H1 (cell line): ENCODE results near the gene AP3D1. TPM values are rescaled to one million over a fixed set of nuclear protein-coding genes. Genes with fewer than 3 reads are reported as not detected.

Experiments used
- CTCF ChIA-PET: fragments of 300-600 bp; sonication (Branson Sonifier 250); formaldehyde crosslinking; loops from one replicate; lab custom pipeline; 2021; ENCODE audit not compliant: partially characterized antibody; lab: Charles Lee
- POLR2A ChIA-PET: fragments of 300-600 bp; sonication (Branson Sonifier 250); formaldehyde crosslinking; loops from one replicate; lab custom pipeline; 2021; ENCODE audit warnings: inconsistent platforms; ENCODE audit not compliant: partially characterized antibody; lab: Charles Lee
- DNase-seq, 2 experiments: peaks; one replicate each; pipeline versions ENCODE4 v3.0.0 to v3.0.0-alpha.2; 2010 to 2022; ENCODE audit warnings: low spot score in 2 of 2, low read depth in 1 of 2, mixed read lengths in 1 of 2
- FAIRE-seq: peaks from 2 replicates; lab custom pipeline; 2011; peaks lifted over from hg19 to GRCh38; lab: Jason Lieb, UNC
- H2AFZ ChIP-seq: 2 replicates; pipeline ENCODE4 v1.8.1; 2012; ENCODE audit warnings: low read length, inconsistent platforms
- H2AK5ac ChIP-seq: 2 replicates; pipeline ENCODE4 v1.6.1; 2013; ENCODE audit warnings: low read depth, low read length
- H2BK120ac ChIP-seq: replicated peaks from 2 replicates; pipeline ENCODE3; 2013; ENCODE audit warnings: low read depth, low read length, inconsistent platforms
- H2BK12ac ChIP-seq: 2 replicates; pipeline ENCODE4 v1.6.1; 2013; ENCODE audit warnings: low read depth, low read length
- H2BK15ac ChIP-seq: 2 replicates; pipeline ENCODE4 v1.6.1; 2013; ENCODE audit warnings: low read length
- H2BK20ac ChIP-seq: 2 replicates; pipeline ENCODE4 v1.6.1; 2013; ENCODE audit warnings: low read length
- H2BK5ac ChIP-seq: 2 replicates; pipeline ENCODE4 v1.6.1; 2013; ENCODE audit warnings: low read depth, low read length
- H3K14ac ChIP-seq: 2 replicates; pipeline ENCODE4 v1.6.1; 2013; ENCODE audit warnings: inconsistent platforms; ENCODE audit not compliant: insufficient read length
- H3K18ac ChIP-seq: 2 replicates; pipeline ENCODE4 v1.6.1; 2013; ENCODE audit warnings: low read length; ENCODE audit errors: extremely low read depth
- H3K23ac ChIP-seq: 2 replicates; pipeline ENCODE4 v1.6.1; 2013; ENCODE audit warnings: inconsistent platforms; ENCODE audit not compliant: insufficient read length
- H3K23me2 ChIP-seq: 2 replicates; pipeline ENCODE4 v1.6.1; 2013; ENCODE audit warnings: low read depth, low read length
- H3K27ac ChIP-seq: 2 replicates; pipeline ENCODE4 v1.6.1; 2011; ENCODE audit warnings: low read depth, low read length, inconsistent platforms
- H3K27me3 ChIP-seq, 4 experiments: replicated peaks in 1 of 4; 1 replicate in 1 of 4; 2 replicates in 3 of 4; pipeline versions ENCODE4 v1.6.1 to v1.8.1; 2011 to 2013; ENCODE audit warnings: low read length in 3 of 4, mild to moderate bottlenecking in 3 of 4, inconsistent platforms in 2 of 4, mixed read lengths in 2 of 4, moderate library complexity in 1 of 4; ENCODE audit not compliant: control insufficient read depth in 3 of 4, insufficient read depth in 3 of 4; ENCODE audit errors: extremely low read depth in 1 of 4
- H3K36me3 ChIP-seq, 4 experiments: 2 replicates each; pipeline versions ENCODE4 v1.6.1 to v1.8.1; 2011 to 2013; ENCODE audit warnings: mild to moderate bottlenecking in 4 of 4, low read length in 3 of 4, moderate library complexity in 2 of 4, control low read depth in 1 of 4, inconsistent platforms in 1 of 4; ENCODE audit not compliant: insufficient read depth in 4 of 4, control insufficient read depth in 2 of 4
- H3K4ac ChIP-seq: replicated peaks from 2 replicates; pipeline ENCODE3; 2013; ENCODE audit warnings: low read length, low read depth, mixed read lengths, inconsistent platforms; ENCODE audit not compliant: insufficient read length
- H3K4me1 ChIP-seq, 4 experiments: replicated peaks in 1 of 4; 1 replicate in 1 of 4; 2 replicates in 3 of 4; pipeline versions ENCODE4 v1.6.1 to v1.8.1; 2011 to 2013; ENCODE audit warnings: low read length in 3 of 4, inconsistent platforms in 2 of 4, mixed read lengths in 1 of 4; ENCODE audit not compliant: insufficient read depth in 4 of 4, control insufficient read depth in 3 of 4
- H3K4me2 ChIP-seq, 2 experiments: 2 replicates each; pipeline versions ENCODE4 v1.6.1 to v1.8.1; 2011 to 2013; ENCODE audit warnings: low read depth in 2 of 2, low read length in 2 of 2, control low read depth in 1 of 2, inconsistent platforms in 1 of 2, mild to moderate bottlenecking in 1 of 2; ENCODE audit not compliant: insufficient read depth in 1 of 2
- H3K4me3 ChIP-seq, 4 experiments: fragments of 200-600, 300-600 bp in 1 of 4; sonication (generic), shearing (Covaris generic), sonication (Bioruptor Twin) in 1 of 4; 2 replicates each; pipeline versions ENCODE4 v1.5.1 to v1.8.1; 2011 to 2016; ENCODE audit warnings: low read length in 4 of 4, low read depth in 3 of 4, control low read depth in 2 of 4, inconsistent platforms in 2 of 4, mild to moderate bottlenecking in 2 of 4, mixed read lengths in 1 of 4, moderate library complexity in 1 of 4; ENCODE audit not compliant: insufficient read depth in 2 of 4; ENCODE audit errors: extremely low read depth in 1 of 4
- H3K56ac ChIP-seq: replicated peaks from 2 replicates; pipeline ENCODE3; 2013; ENCODE audit warnings: low read depth, mild to moderate bottlenecking, mixed read lengths, low read length, inconsistent platforms; ENCODE audit not compliant: insufficient read length
- H3K79me1 ChIP-seq: 2 replicates; pipeline ENCODE4 v1.6.1; 2013; ENCODE audit warnings: low read depth, low read length, control low read depth
- H3K79me2 ChIP-seq, 2 experiments: 2 replicates each; pipeline versions ENCODE4 v1.6.1 to v1.8.1; 2012 to 2013; ENCODE audit warnings: low read length in 2 of 2, mild to moderate bottlenecking in 2 of 2, inconsistent platforms in 1 of 2; ENCODE audit not compliant: insufficient read depth in 2 of 2, control insufficient read depth in 1 of 2
- H3K9ac ChIP-seq, 4 experiments: replicated peaks in 1 of 4; 1 replicate in 1 of 4; 2 replicates in 3 of 4; pipeline versions ENCODE4 v1.6.1 to v1.8.1; 2011 to 2013; ENCODE audit warnings: low read depth in 3 of 4, low read length in 3 of 4, control low read depth in 2 of 4, mild to moderate bottlenecking in 2 of 4, moderate library complexity in 2 of 4, inconsistent platforms in 1 of 4; ENCODE audit errors: extremely low read depth in 1 of 4
- H3K9me3 ChIP-seq, 2 experiments: 2 replicates each; pipeline versions ENCODE4 v1.6.1 to v1.8.1; 2012 to 2013; ENCODE audit warnings: mild to moderate bottlenecking in 2 of 2, moderate library complexity in 2 of 2, control low read depth in 1 of 2, inconsistent platforms in 1 of 2, low read depth in 1 of 2, low read length in 1 of 2, mixed read lengths in 1 of 2; ENCODE audit not compliant: insufficient read depth in 2 of 2
- H4K20me1 ChIP-seq, 2 experiments: replicated peaks in 1 of 2; 2 replicates each; pipeline versions ENCODE3 to v1.8.1; 2011 to 2013; ENCODE audit warnings: inconsistent platforms in 2 of 2, low read length in 2 of 2, mild to moderate bottlenecking in 1 of 2; ENCODE audit not compliant: insufficient read depth in 2 of 2, control insufficient read depth in 1 of 2
- H4K5ac ChIP-seq: 2 replicates; pipeline ENCODE4 v1.6.1; 2013; ENCODE audit warnings: low read length, low read depth, mixed read lengths, inconsistent platforms; ENCODE audit not compliant: insufficient read length
- H4K8ac ChIP-seq: 2 replicates; pipeline ENCODE4 v1.8.0; 2013; ENCODE audit warnings: mild to moderate bottlenecking, moderate library complexity, low read length, inconsistent platforms; ENCODE audit not compliant: insufficient read depth; ENCODE audit errors: extremely low read depth
- H4K91ac ChIP-seq: replicated peaks from 2 replicates; pipeline ENCODE3; 2013; ENCODE audit warnings: low read length, mixed read lengths, inconsistent platforms; ENCODE audit not compliant: insufficient read length
- ASH2L ChIP-seq: fragments of 200-600, 300-600 bp; sonication (generic); IDR thresholded peaks from one replicate; pipeline ENCODE4 v1.7.1; 2017; ENCODE audit warnings: low read length
- HDAC6 ChIP-seq: IDR thresholded peaks from one replicate; pipeline ENCODE4 v1.7.1; 2012; ENCODE audit warnings: low read depth, mild to moderate bottlenecking, inconsistent platforms, low read length, moderate library complexity
- JUN ChIP-seq: IDR thresholded peaks from 2 replicates; pipeline ENCODE4 v1.6.1; 2011; ENCODE audit warnings: low read depth, mild to moderate bottlenecking, improper control_type of control experiment, low read length
- KDM4A ChIP-seq: IDR thresholded peaks from one replicate; pipeline ENCODE4 v1.7.1; 2012; ENCODE audit warnings: low read depth, mild to moderate bottlenecking, moderate library complexity, low read length, inconsistent platforms; ENCODE audit not compliant: severe bottlenecking
- POLR2A ChIP-seq, 2 experiments: IDR thresholded peaks; 1 replicate in 1 of 2; 2 replicates in 1 of 2; pipeline ENCODE4 v1.6.1; 2011; ENCODE audit warnings: low read depth in 2 of 2, low read length in 2 of 2, mild to moderate bottlenecking in 2 of 2; ENCODE audit errors: control extremely low read depth in 1 of 2
- RNF2 ChIP-seq: fragments of 200-900, 300-1000 bp; sonication (generic); IDR thresholded peaks from 2 replicates; pipeline ENCODE4 v1.7.1; 2016; ENCODE audit warnings: borderline replicate concordance, low read depth, mild to moderate bottlenecking, antibody characterized with exemption, low read length; ENCODE audit not compliant: poor library complexity, severe bottlenecking; ENCODE audit errors: missing control alignments
- RXRA ChIP-seq: IDR thresholded peaks from 2 replicates; pipeline ENCODE4 v1.6.1; 2011; ENCODE audit warnings: low read depth, mild to moderate bottlenecking, low read length, moderate library complexity; ENCODE audit not compliant: insufficient read depth
- SIN3A ChIP-seq, 2 experiments: IDR thresholded peaks in 1 of 2; conservative IDR thresholded peaks in 1 of 2; 2 replicates each; pipeline ENCODE4 v1.6.1; 2011 to 2012; ENCODE audit warnings: low read length in 2 of 2, improper control_type of control experiment in 1 of 2, low read depth in 1 of 2, mild to moderate bottlenecking in 1 of 2
- SIRT6 ChIP-seq: IDR thresholded peaks from one replicate; pipeline ENCODE4 v1.7.1; 2012; ENCODE audit warnings: low read length, inconsistent platforms
- SP4 ChIP-seq: IDR thresholded peaks from 2 replicates; pipeline ENCODE4 v1.6.1; 2012; ENCODE audit warnings: low read length, inconsistent platforms
- SUZ12 ChIP-seq: fragments of 200-600 bp; sonication (generic); IDR thresholded peaks from 2 replicates; pipeline ENCODE4 v1.6.1; 2012; ENCODE audit warnings: mild to moderate bottlenecking, inconsistent platforms, low read length, moderate library complexity, mixed read lengths
- TAF7 ChIP-seq: optimal IDR thresholded peaks from 2 replicates; pipeline ENCODE3; 2011; ENCODE audit warnings: low read depth, mild to moderate bottlenecking, inconsistent platforms, low read length, moderate library complexity, borderline replicate concordance
- TEAD4 ChIP-seq: IDR thresholded peaks from 2 replicates; pipeline ENCODE4 v1.6.1; 2012; ENCODE audit warnings: low read depth, low read length, inconsistent platforms, mixed read lengths
- WGBS, 2 experiments: shearing (Covaris generic) in 1 of 2; methylation state at CpG; one replicate each; pipeline versions ENCODE4 v1.1.6 to v1.1.7; 2013 to 2015; ENCODE audit warnings: low lambda C conversion rate in 2 of 2, mixed read lengths in 2 of 2, inconsistent platforms in 1 of 2, low coverage in 1 of 2, missing lambda C conversion rate in 1 of 2; ENCODE audit not compliant: insufficient replicate concordance in 2 of 2, insufficient coverage in 1 of 2, insufficient read length in 1 of 2; ENCODE audit errors: extremely low coverage in 1 of 2, missing lambda C conversion rate in 1 of 2; 5-methylcytosine and 5-hydroxymethylcytosine counted together
- polyA plus RNA-seq, 7 experiments: library from polyadenylated mRNA; depleted of rRNA in 3 of 7; stranded (reverse) in 5 of 7; unstranded in 2 of 7; fragments of >200 nt in 5 of 7; fragments of 200-250 nt in 2 of 7; gene quantifications; 1 replicate in 5 of 7; 2 replicates in 1 of 7; 4 replicates in 1 of 7; pipeline versions ENCODE4 v1.2.1 to v1.2.3, GENCODE V29; 2011 to 2013; ENCODE audit warnings: missing spikeins in 2 of 7, mixed read lengths in 2 of 7
- total RNA-seq: library from RNA; stranded (reverse); fragmentation: NEBNext Ultra II Directional; extraction: Animal tissue kit (Norgen Biotek cat#: 25700); gene quantifications from 2 replicates; pipeline ENCODE4 v1.2.1, GENCODE V29; 2021

Gene AP3D1
- total and polyA plus RNA-seq, 2 of the 8 experiments (the other 6 are each of a cell fraction or from before 2014, with no cell fraction given): 161 to 174 TPM

GRCh38 chr19:2126879-2127518, 24.4 kb downstream of the AP3D1 start:
- H3K18ac ChIP-seq: no peak overlapping the region
- no peak overlapping the region for H2BK120ac ChIP-seq
- H3K79me1 ChIP-seq: peaks cover 8% of the 10 kb centered on the region
- no peaks in the 10 kb centered on the region for H3K4me1 ChIP-seq
- no peak overlapping the region for H3K27ac ChIP-seq
- H3K4me3 ChIP-seq: no peak overlapping the region
- H3K9ac ChIP-seq: no peak overlapping the region
- H3K23me2 ChIP-seq: no peaks in the 10 kb centered on the region
- H4K91ac ChIP-seq: no peak overlapping the region
- no peak for FAIRE-seq
- no peak overlapping the region; the same call in 1 of the 2 replicates for H4K8ac ChIP-seq
- no peak overlapping the region for H2AFZ ChIP-seq
- H2BK12ac ChIP-seq: no peak overlapping the region
- H3K36me3 ChIP-seq: peaks cover 20 to 61% (median 44%) of the 10 kb centered on the region in 4 experiments; a peak in 7 of 8 replicates
- CTCF ChIA-PET: interaction anchor here (0.6 to 1.4 kb wide), 2 partner anchors 10 to 43 kb away, joined by 3 read pairs; no protein-coding TSS in a partner anchor
- no peak overlapping the region for H2BK5ac ChIP-seq
- H4K20me1 ChIP-seq: peaks cover 16 to 47% of the 10 kb centered on the region in 2 experiments
- no peak overlapping the region for H2BK15ac ChIP-seq
- no peak overlapping the region for H4K5ac ChIP-seq
- H3K4ac ChIP-seq: no peak overlapping the region
- POLR2A ChIA-PET: interaction anchor here (0.8 to 1.2 kb wide), 4 partner anchors 9 to 73 kb away, joined by 3 read pairs; no protein-coding TSS in a partner anchor
- H3K27me3 ChIP-seq: no peaks in the 10 kb centered on the region
- H3K4me2 ChIP-seq: no peak overlapping the region
- H3K23ac ChIP-seq: no peak overlapping the region
- no peak overlapping the region for H3K56ac ChIP-seq
- H3K14ac ChIP-seq: no peak overlapping the region
- no peak for DNase-seq
- H3K79me2 ChIP-seq: peaks cover 0 to 20% of the 10 kb centered on the region in 2 experiments; a peak in 2 of 4 replicates
- H3K9me3 ChIP-seq: no peaks in the 10 kb centered on the region
- H2AK5ac ChIP-seq: no peak overlapping the region
- no peak overlapping the region for H2BK20ac ChIP-seq
- WGBS, 2 experiments: 97% methylated on average over 24 of the region's 24 CpGs; no CpG with 5 or more reads in 1 of the 2 experiments
- no peak for TF ChIP-seq TEAD4
- no peak for TF ChIP-seq RNF2
- TF ChIP-seq TAF7: no peak
- no peak for TF ChIP-seq POLR2A (IDR thresholded peaks at IDR 0.05; ENCODE audit: control extremely low read depth in 1 of 2, low read depth in 2 of 2, low read length in 2 of 2)
- TF ChIP-seq SUZ12: no peak
- TF ChIP-seq RXRA: no peak
- no peak for TF ChIP-seq HDAC6
- no peak for TF ChIP-seq KDM4A
- no peak for TF ChIP-seq JUN
- no peak for TF ChIP-seq SIRT6
- TF ChIP-seq ASH2L: no peak
- no peak for TF ChIP-seq SP4
- no peak for TF ChIP-seq SIN3A (conservative IDR thresholded peaks at IDR 0.05 in 1 of 2, IDR thresholded peaks at IDR 0.05 in 1 of 2; ENCODE audit: low read depth in 1 of 2, low read length in 2 of 2)
